ENCODE data around the gene TAPBP.
"Not testable (repeated sequence)": the region's sequence is repeated elsewhere in the genome, so short reads cannot be mapped to it uniquely, and the experiment has no call there.

The TAPBP gene

DNA sequence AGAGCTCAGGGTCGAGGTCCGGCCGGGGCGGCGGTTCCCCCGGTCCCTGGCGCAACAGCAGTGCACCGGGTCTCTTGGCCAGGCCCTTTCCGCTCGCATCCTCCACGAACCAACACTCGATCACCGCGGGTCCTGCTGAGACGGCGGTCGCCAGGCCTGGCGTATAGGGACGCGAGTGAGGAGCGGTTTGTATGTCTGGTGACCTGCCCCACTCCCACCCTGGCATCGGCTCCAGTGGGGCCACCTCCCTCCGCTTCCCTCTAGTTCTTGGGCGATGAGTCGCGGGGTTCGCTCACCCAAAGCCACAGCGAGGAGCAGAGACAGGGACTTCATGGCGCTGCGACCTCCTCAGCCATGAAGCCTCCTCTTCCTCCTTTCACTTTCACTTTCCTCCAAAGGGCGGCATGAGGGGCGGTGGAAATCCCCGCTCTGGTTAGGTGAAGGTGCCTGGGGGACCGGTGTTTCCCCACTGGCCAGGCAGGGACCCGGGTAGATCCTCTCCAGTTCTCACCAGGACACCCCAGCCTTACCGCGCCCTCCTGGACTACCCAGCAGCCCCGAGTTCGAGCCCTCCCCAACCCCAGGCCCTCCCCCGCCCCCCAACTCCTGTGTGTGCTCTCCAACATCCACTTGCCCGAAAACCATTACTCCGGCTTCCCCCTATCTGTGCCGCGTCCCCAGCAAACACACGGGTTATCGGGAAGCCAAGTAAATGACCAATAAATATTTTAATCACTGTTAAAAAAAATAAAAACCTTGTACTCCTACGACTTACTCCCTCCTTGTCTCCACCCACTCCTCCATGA, at the start of gene TAPBP:
TAPBP (minus strand) TSS at position 370 of the 806 bp plus-strand sequence; CDS start at position 333, 37 bp downstream.
- peak; percentile 75 to 85 for DNase-seq (ENCODE audit: extremely low read depth in 1 of 2, low read depth in 1 of 2)

DNA sequence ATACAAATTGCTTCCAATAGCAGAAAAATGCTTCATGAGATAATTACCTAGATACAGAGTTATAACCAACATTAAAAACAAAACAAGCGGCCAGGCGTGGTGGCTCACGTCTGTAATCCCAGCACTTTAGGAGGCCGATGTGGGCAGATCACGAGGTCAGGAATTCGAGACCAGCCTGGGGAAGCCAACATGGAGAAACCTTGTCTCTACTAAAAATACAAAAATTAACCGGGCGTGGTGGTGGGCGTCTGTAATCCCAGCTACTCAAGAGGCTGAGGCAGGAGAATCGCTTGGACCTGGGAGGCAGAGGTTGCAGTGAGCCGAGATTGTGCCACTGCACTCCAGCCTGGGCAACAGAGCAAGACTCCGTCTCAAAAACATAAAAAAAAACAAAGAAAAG, 49.6 kb upstream of the TAPBP start:
- not testable (repeated sequence) for DNase-seq (ENCODE audit: extremely low read depth in 1 of 2, low read depth in 1 of 2)

DNA sequence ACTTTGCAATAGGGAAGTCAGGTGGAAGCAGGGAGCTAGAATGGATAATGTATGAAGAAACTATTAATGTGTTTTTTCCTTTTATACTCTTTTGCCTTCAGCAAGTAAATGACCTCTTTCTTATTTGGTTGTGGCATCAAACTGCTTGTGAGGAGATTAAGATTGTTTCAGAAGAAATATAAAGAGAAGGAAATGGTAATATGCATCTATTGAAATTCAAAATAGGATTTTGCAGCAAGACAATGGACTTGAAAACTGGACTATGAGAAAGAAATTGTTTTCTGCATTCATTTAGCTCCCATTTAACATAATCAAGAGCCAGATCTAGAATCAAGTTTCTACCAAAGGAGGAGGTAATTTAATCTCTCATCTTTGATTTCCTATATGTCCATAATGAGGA, 45.5 kb upstream of the TAPBP start:
- no peak for DNase-seq (ENCODE audit: extremely low read depth in 1 of 2, low read depth in 1 of 2)

DNA sequence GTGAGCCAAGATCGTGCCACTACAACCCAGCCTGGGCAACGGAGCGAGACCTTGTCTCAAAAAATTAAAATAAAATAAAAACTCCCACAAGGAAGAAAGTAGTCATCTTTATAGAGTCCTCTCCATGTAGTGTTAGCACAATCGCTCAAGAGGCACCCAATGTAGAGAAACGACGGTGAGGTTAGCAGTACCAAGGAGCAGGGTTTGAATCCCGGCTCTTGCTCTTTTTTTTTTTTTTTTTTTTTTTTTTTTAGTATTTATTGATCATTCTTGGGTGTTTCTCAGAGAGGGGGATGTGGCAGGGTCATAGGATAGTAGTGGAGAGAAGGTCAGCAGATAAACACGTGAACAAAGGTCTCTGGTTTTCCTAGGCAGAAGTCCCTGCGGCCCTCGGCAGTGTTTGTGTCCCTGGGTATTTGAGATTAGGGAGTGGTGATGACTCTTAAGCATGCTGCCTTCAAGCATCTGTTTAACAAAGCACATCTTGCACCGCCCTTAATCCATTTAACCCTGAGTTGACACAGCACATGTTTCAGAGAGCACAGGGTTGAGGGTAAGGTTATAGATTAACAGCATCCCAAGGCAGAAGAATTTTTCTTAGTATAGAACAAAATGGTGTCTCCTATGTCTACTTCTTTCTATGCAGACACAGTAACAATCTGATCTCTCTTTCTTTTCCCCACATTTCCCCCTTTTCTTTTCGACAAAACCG, 43.4 kb upstream of the TAPBP start:
- not testable (repeated sequence) for DNase-seq (ENCODE audit: extremely low read depth in 1 of 2, low read depth in 1 of 2)

DNA sequence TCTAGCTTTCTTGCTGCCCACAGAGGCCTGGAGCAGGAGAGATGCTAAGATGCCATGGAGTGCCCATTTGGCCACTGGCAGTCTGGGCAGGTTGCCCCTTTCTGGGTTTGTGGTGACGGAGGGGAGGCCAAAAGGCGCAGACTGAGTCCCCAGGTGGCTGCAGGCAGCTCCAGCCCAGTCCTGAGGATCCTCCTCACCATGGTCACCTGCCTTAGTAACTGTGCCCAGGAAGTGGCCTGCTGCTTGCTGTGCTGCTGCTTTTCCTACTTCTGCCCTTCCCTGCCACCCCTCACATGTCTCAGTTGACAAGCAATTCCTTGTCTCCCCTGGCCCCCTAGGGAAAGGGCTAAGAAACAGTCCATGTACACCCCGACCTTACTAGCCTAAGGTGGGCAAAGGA, 42.4 kb upstream of the TAPBP start:
- no peak for DNase-seq (ENCODE audit: extremely low read depth in 1 of 2, low read depth in 1 of 2)

DNA sequence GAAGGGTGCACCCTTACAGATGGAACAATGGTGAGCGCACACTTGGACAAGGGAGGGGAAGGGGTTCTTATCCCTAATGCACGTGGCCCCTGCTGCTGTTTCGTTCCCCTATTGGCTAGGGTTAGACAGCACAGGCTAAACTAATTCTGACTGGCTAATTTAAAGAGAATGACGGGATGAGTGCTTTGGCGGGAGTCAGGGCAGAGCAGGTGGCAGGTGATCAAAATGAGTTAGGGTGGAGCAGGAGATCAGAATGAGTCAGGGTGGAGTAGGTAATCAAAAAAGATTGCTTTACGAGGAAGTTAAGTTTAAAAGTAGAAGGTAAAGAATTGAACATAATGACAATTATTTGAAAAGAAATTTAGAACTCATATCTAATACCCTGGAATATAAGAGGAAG, 42.0 kb upstream of the TAPBP start:
- not testable (repeated sequence) for DNase-seq (ENCODE audit: extremely low read depth in 1 of 2, low read depth in 1 of 2)

DNA sequence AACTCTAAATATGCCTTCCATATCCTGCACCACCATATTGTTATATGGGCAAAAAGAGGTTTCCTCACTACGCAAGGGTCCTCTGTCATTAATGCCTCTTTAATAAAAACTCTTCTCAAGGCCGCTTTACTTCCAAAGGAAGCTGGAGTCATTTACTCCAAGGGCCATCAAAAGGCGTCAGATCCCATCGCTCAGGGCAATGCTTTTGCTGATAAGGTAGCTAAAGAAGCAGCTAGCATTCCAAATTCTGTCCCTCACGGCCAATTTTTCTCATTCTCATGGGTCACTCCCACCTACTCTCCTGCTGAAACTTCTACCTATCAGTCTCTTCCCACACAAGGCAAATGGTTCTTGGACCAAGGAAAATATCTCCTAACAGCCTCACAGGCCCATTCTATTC, 33.9 kb upstream of the TAPBP start:
- no peak for DNase-seq (ENCODE audit: extremely low read depth in 1 of 2, low read depth in 1 of 2)

DNA sequence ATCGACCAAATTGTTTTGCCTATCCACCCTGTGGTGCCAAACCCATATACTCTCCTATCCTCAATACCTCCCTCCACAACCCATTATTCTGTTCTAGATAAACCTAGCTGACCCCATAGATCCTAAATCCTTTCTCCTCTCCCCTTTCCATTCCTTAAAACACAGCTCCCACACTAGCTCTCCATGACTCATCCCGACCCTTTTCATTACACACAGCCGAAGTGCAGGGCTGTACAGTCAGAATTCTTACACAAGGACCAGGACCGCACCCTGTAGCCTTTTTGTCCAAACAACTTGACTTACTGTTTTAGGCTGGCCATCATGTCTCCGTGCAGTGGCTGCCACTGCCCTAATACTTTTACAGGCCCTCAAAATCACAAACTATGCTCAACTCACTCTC, 33.1 kb upstream of the TAPBP start:
- DNase-seq (ENCODE audit: extremely low read depth in 1 of 2, low read depth in 1 of 2): not testable (repeated sequence)

DNA sequence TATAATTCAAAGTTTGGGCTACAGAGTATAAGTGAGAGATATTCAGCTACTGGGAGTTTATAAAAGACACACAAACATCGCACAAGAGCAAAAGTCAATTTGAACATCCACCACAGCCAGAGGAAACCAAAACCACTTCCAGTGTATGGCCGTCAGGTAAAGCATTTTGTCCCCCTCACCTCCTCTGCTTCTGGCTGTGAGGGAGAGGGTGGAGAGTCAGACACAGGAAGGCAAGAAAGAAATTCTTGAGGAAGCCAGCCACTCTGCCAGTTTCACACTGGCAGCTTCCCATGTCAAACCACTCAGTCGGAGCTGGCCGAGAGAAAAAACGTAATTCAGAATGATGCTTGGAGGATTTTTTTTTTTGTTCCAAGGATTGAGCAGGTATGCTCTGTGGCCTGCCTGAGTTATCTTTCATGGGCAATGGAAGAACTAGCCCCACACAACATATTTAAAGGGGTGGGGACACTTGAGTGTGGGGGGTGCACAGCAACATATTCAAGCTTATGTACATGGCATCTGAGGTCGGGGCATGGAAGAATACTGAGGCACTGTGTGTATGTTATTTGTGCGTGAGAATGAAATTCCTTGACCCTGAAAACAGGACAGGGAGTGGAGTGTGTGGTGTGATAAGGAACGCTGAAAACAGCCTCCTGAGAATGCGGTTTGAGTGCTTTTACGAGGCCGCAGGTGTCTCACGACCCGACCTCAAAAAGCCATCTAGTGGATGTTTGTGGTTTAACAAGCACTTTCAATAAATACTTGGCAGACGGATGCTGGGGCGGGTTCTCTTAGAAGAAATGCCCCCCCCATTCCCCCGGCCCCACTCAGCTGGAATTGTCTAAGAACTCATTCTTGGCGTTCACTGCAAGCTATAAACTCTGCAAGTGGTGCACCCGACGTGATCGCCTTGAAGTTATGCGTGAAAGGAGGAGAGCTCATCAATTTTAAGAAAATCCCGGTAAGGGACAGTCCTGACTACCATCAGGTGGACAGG, 31.1 kb upstream of the TAPBP start:
- DNase-seq (ENCODE audit: extremely low read depth in 1 of 2, low read depth in 1 of 2): peak in 1 of 2 donors; percentile 49

DNA sequence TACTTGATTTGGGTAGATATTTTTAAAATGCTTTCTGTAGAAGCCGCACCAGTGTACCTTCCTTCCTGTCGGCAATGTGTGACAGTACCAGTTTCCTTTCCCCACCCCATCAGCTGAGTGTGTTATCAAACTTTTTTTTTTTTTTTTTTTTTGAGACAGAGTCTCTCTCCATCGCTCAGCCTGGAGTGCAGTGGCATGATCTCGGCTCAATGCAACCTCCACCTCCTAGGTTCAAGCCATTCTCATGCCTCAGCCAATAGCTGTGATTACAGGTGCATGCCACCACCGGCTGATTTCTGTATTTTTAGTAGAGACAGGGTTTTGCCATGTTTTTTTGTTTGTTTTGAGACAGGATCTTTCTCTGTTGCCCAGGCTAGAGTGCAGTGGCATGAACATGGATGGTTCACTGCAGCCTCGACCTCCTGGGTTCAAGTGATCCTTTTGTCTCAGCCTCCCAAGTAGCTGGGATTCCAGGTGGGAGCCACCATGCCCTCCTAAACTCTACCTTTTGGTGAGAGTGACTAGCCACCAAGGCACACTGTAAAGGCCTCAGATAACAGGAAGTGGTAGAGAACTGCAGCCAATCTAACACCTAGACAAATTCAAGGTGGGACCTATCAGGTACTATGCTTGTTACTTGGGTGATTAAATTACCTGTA, 30.2 kb upstream of the TAPBP start:
- no peak for DNase-seq (ENCODE audit: extremely low read depth in 1 of 2, low read depth in 1 of 2)

DNA sequence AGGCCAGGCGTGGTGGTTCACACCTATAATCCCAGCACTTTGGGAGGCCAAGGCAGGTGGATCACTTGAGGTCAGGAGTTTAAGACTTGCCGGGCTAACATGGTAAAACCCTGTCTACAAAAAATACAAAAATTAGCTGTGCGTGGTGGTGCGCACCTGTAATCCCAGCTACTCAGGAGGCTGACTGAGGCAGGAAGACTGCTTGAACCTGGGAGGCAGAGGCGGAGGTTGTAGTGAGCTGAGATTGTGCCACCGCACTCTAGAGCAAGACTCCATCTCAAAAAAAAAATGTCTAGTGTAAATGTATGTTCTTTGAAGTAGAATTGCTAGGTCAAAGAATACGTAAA, 29.7 kb upstream of the TAPBP start:
- not testable (repeated sequence) for DNase-seq (ENCODE audit: extremely low read depth in 1 of 2, low read depth in 1 of 2)

DNA sequence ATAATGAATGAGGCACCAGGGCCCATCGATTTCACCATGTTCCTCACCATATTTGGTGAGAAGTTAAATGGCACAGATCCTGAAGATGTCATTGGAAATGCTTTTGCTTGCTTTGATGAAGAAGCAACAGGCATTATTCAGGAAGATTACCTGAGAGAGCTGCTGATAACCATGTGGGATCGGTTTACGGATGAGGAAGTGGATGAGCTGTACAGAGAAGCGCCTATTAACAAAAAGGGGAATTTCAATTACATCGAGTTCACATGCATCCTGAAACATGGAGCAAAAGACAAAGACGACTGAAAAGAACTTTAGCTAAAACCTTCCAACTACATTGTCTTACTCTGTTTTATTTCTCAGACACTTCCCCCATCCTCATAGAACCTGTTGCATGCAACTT, 25.3 kb upstream of the TAPBP start:
- DNase-seq (ENCODE audit: extremely low read depth in 1 of 2, low read depth in 1 of 2): no peak

DNA sequence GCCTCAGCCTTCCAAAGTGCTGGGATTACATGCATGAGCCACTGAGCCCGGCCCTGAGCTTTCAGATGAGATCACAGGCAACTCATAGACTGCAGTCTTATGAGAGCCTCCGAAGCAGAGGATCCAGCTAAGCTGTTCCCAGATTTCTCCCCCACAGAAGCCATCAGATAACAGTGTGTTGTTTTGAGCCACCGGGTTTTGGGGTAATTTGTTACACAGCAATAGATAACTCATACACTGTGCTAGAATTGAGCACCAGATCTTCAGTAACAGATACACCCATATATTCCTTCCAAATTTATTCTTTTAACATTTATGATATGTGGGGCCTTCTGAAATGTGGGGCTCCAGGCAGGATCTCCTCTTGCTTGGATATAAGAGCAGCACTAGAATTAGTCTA, 22.6 kb upstream of the TAPBP start:
- no peak for DNase-seq (ENCODE audit: extremely low read depth in 1 of 2, low read depth in 1 of 2)

DNA sequence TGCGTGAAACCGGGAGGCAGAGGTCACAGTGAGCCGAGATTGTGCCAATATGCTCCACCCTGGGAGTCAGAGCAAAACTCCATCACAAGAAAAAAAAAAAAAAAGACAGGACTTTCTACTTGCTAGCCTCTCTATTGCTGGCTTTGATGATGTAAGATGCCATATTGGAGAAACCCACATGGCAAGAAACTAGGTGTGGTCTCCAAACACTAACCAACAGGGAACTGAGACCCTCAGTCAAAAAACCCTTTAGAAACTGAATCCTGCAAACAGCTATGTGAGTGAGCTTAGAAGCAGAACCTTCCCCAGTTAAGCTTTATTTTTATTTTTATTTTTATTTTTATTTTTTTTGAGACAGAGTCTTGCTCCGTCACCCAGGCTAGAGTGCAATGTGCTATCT, 22.0 kb upstream of the TAPBP start:
- DNase-seq (ENCODE audit: extremely low read depth in 1 of 2, low read depth in 1 of 2): no peak

DNA sequence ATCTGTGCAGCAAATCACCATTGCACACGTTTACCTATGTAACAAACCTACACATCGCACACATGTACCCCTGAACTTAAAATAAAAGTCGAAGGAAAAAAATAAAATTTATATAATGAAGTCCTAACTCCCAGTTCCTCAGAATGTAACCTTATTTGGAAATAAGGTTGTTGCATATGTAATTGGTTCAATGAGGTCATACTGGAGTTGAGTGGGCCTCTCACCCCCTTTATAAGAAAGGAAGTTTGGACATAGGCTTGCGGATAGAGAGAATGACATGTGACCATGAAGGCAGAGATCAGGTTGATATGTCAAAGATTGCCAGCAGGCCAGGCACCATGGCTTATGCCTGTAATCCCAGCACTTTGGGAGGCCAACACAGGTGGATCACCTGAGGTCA, 19.8 kb upstream of the TAPBP start:
- DNase-seq (ENCODE audit: extremely low read depth in 1 of 2, low read depth in 1 of 2): no peak

DNA sequence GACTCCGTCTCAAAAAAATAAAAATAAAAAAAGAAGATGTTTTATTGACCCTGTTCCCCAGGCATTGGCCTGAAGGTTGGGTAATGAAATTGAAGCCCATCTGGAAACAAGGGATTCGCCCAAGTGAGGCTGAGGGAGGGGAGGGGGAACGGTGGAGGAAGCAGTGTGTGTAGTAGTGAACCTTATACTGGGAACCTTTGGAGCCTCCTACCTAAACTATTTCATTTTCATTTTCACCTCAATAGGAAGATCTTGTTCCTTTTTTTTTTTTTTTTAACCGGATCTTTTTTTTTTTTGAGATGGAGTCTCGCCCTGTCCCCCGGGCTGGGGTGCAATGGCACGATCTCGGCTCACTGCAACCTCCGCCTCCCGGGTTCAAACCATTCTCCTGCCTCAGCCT, 16.9 kb upstream of the TAPBP start:
- DNase-seq (ENCODE audit: extremely low read depth in 1 of 2, low read depth in 1 of 2): no peak

DNA sequence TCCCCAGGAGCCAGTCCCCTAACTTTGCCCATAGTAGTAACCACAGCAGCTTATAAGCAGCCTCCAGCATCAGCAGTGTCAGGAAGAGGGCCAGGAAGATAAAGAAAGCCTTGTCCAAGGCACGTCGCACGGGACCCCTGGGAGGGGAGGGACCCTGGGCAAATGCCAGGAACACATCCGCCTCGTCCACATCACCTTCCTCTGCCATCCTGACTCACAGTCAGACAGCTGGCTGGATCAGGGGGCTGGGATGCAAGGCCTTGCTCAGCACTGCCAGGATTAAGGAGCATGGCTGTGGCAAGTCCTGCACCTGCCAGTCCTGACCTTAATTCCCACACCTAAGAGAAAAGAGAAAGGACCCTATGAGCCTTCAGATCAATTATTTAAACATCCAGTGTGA, 15.2 kb upstream of the TAPBP start:
- no peak for DNase-seq (ENCODE audit: extremely low read depth in 1 of 2, low read depth in 1 of 2)

DNA sequence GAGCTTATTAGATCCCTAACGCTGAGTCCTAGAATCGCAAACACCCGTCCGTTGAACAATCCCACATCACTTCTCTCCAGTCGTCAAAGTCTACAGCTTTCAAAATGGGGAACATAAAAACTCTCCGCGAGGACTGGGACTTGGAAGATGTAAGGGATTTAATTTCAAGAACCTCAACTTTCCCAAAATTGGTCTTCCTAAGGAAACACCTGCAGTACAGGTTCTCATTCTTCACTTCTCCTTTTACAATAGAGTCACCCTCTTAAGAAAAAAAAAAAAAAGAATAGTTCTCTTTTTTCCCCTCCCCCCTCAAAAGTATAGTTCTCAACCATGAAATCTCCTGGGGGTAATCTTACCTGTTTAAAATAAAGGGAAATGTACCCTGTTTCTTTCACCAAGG, 10.2 kb upstream of the TAPBP start:
- DNase-seq (ENCODE audit: extremely low read depth in 1 of 2, low read depth in 1 of 2): no peak

DNA sequence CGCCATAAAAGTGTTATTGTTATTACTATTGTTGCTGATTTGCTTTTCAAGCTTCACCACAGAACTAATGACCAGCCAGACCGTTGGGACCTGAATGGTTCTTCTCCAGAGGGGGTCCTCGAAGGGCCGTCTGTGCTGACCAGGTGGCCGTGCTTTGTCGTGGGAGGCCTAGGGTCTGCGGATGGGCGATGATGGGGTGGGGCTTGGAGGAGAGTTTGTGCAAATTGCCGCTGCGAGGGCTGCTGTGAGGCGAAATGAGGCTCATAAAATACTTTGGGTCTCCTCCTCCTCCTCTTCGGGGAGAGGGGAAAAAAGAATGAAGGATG, 9.7 kb upstream of the TAPBP start:
- DNase-seq (ENCODE audit: extremely low read depth in 1 of 2, low read depth in 1 of 2): no peak

DNA sequence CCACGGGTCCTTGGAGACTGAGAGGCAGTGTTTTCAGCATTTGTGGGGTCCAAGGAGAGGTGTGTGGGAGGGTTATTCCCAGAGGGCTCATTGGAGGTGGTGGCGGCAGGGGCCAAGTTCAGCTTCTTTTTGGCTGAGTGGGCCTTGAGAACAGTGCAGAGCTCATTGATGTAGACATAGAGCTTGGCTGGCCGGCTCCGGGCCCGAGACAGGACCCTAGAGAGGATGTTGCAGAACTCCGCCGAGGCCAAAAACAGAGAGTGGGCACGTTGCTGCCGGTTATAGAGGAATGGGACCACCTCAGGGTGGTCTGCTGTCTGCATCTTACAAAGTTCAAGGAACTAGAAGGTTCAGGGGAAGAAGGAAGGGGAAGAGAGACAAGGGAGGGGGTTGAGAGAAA, 7.3 kb upstream of the TAPBP start:
- no peak for DNase-seq (ENCODE audit: extremely low read depth in 1 of 2, low read depth in 1 of 2)
